Colonic mucosa (tissue), 4 donors: ENCODE measurements around the gene MUC5B. TPM values are rescaled to one million over a fixed set of nuclear protein-coding genes. Genes with fewer than 3 reads are reported as not detected.
"Not testable (repeated sequence)": the region's sequence is repeated elsewhere in the genome, so short reads cannot be mapped to it uniquely, and the experiment has no call there.

ENCODE experiments used
- DNase-seq: peaks from one replicate; pipeline ENCODE4 v3.0.0-alpha.2; 2020
- H3K27ac ChIP-seq: fragments of 200-600 bp; one replicate; pipeline ENCODE4 v1.8.0; 2021
- H3K27me3 ChIP-seq: fragments of 200-600 bp; one replicate; pipeline ENCODE4 v1.8.0; 2021
- H3K36me3 ChIP-seq: fragments of 200-600 bp; one replicate; pipeline ENCODE4 v1.8.0; 2021
- H3K4me1 ChIP-seq: fragments of 200-600 bp; one replicate; pipeline ENCODE4 v1.8.0; 2021; ENCODE audit warnings: mild to moderate bottlenecking
- H3K4me3 ChIP-seq: fragments of 200-600 bp; one replicate; pipeline ENCODE4 v1.8.0; 2021
- H3K9ac ChIP-seq, 2 donors: one replicate each; pipeline ENCODE4 v1.7.0; 2013; ENCODE audit warnings: control low read depth in 2 of 2, low read depth in 2 of 2, low read length in 2 of 2
- H3K9me3 ChIP-seq: fragments of 200-600 bp; one replicate; pipeline ENCODE4 v1.8.0; 2021
- intact Hi-C: fragments of 100-400 bp; cut with DNase I; formaldehyde crosslinking; loops from one replicate; pipeline ENCODE4 v1.14.1; 2022
- total RNA-seq, 2 donors: library from RNA; stranded (reverse); fragmentation: NEBNext Ultra II Directional in 1 of 2; extraction: Animal tissue kit (Norgen Biotek cat#: 25700) in 1 of 2; gene quantifications; one replicate each; pipeline ENCODE4 v1.2.1, GENCODE V29; 2021
- TF ChIP-seq, protein P1 (sequence below): fragments of 200-600 bp; IDR thresholded peaks from one replicate; pipeline ENCODE4 v1.8.0; 2022; ENCODE audit warnings: antibody characterized with exemption, mild to moderate bottlenecking
- donor health status: healthy.
- donor health status: DM: no; HTN: no; CAD: no.
- donor health status: DM: no; HTN: no; CAD: no.

The MUC5B gene
- total RNA-seq, 2 donors from 2014 or later: 285 to 655 TPM

DNA sequence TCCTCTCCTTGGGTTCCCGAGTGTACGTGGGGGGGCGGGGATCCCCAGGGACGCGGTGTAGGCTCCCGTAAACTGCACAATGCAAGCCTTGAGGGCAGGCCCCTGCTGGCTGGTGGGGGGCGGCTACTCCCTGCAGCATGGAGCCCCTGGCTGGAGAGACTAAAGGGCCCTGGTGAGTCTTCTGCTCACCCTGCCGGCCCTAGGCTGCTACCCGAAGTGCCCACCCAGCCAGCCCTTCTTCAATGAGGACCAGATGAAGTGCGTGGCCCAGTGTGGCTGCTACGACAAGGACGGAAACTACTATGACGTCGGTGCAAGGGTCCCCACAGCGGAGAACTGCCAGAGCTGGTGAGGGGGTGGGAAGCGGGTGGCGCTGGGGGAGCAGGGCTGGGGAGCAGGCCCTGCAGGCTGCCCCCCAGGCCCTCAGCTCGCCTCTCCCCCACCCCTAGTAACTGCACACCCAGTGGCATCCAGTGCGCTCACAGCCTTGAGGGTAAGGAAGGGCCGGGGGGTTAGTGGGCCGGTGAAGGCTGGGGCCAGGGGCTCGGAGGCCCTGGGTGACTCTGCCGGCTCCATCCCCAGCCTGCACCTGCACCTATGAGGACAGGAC lies 16.8 kb downstream of the MUC5B start:
- TF ChIP-seq, protein P1, sequence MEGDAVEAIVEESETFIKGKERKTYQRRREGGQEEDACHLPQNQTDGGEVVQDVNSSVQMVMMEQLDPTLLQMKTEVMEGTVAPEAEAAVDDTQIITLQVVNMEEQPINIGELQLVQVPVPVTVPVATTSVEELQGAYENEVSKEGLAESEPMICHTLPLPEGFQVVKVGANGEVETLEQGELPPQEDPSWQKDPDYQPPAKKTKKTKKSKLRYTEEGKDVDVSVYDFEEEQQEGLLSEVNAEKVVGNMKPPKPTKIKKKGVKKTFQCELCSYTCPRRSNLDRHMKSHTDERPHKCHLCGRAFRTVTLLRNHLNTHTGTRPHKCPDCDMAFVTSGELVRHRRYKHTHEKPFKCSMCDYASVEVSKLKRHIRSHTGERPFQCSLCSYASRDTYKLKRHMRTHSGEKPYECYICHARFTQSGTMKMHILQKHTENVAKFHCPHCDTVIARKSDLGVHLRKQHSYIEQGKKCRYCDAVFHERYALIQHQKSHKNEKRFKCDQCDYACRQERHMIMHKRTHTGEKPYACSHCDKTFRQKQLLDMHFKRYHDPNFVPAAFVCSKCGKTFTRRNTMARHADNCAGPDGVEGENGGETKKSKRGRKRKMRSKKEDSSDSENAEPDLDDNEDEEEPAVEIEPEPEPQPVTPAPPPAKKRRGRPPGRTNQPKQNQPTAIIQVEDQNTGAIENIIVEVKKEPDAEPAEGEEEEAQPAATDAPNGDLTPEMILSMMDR: no peak
- Histone ChIP-seq H3K9ac (no peak overlapping the region), H3K4me1 (peaks cover 4% of the 10 kb centered on the region), H3K27me3 (no peaks in the 10 kb centered on the region), H3K9me3 (no peaks in the 10 kb centered on the region), H3K36me3 (no peaks in the 10 kb centered on the region), H3K4me3 (no peak overlapping the region), H3K27ac (no peak overlapping the region)
- DNase-seq: no peak
- intact Hi-C loops: no loop called here

DNA sequence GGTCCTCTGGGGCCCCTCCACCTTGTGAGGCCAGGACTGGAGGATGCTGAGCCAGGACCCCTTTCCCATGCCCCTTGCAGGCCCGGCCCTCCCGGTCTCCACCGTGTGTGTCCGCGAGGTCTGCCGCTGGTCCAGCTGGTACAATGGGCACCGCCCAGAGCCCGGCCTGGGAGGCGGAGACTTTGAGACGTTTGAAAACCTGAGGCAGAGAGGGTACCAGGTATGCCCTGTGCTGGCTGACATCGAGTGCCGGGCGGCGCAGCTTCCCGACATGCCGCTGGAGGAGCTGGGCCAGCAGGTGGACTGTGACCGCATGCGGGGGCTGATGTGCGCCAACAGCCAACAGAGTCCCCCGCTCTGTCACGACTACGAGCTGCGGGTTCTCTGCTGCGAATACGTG lies 17.9 kb downstream of the MUC5B start:
- no peak overlapping the region for H3K9ac ChIP-seq
- H3K27ac ChIP-seq: no peak overlapping the region
- H3K4me3 ChIP-seq: no peak overlapping the region
- H3K27me3 ChIP-seq: no peaks in the 10 kb centered on the region
- no peaks in the 10 kb centered on the region for H3K9me3 ChIP-seq
- TF ChIP-seq, protein P1: no peak
- DNase-seq: no peak
- no peaks in the 10 kb centered on the region for H3K36me3 ChIP-seq
- intact Hi-C loops: no loop called here
- H3K4me1 ChIP-seq: peaks cover 4% of the 10 kb centered on the region

DNA sequence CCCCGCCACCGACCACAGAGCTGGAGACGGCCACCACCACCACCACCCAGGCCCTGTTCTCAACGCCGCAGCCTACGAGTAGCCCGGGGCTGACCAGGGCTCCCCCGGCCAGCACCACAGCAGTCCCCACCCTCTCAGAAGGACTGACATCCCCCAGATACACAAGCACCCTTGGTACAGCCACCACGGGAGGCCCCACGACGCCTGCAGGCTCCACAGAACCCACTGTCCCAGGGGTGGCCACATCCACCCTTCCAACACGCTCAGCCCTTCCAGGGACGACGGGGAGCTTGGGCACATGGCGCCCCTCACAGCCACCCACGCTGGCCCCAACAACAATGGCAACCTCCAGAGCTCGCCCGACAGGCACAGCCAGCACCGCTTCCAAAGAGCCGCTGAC lies 18.8 kb downstream of the MUC5B start:
- Histone ChIP-seq H3K9ac (no peak overlapping the region), H3K27ac (no peak overlapping the region), H3K27me3 (no peaks in the 10 kb centered on the region), H3K4me1 (no peaks in the 10 kb centered on the region), H3K9me3 (no peaks in the 10 kb centered on the region), H3K36me3 (no peaks in the 10 kb centered on the region), H3K4me3 (no peak overlapping the region)
- TF ChIP-seq, protein P1: no peak
- intact Hi-C loops: no loop called here
- DNase-seq: no peak

DNA sequence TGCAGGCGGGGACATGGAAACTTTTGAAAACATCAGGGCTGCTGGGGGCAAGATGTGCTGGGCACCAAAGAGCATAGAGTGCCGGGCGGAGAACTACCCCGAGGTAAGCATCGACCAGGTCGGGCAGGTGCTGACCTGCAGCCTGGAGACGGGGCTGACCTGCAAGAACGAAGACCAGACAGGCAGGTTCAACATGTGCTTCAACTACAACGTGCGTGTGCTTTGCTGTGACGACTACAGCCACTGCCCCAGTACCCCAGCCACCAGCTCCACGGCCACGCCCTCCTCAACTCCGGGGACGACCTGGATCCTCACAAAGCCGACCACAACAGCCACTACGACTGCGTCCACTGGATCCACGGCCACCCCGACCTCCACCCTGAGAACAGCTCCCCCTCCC lies 19.4 kb downstream of the MUC5B start:
- Histone ChIP-seq H3K36me3 (no peaks in the 10 kb centered on the region), H3K4me1 (no peaks in the 10 kb centered on the region), H3K27me3 (no peaks in the 10 kb centered on the region), H3K9me3 (no peaks in the 10 kb centered on the region), H3K9ac (no peak overlapping the region), H3K4me3 (no peak overlapping the region), H3K27ac (no peak overlapping the region)
- intact Hi-C loops: no loop called here
- TF ChIP-seq, protein P1: no peak
- DNase-seq: no peak

DNA sequence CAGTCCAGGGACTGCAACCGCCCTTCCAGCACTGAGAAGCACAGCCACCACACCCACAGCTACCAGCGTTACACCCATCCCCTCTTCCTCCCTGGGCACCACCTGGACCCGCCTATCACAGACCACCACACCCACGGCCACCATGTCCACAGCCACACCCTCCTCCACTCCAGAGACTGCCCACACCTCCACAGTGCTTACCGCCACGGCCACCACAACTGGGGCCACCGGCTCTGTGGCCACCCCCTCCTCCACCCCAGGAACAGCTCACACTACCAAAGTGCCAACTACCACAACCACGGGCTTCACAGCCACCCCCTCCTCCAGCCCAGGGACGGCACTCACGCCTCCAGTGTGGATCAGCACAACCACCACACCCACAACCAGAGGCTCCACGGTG lies 19.9 kb downstream of the MUC5B start:
- intact Hi-C loops, H3K36me3 ChIP-seq, H3K27me3 ChIP-seq: not testable (repeated sequence)

DNA sequence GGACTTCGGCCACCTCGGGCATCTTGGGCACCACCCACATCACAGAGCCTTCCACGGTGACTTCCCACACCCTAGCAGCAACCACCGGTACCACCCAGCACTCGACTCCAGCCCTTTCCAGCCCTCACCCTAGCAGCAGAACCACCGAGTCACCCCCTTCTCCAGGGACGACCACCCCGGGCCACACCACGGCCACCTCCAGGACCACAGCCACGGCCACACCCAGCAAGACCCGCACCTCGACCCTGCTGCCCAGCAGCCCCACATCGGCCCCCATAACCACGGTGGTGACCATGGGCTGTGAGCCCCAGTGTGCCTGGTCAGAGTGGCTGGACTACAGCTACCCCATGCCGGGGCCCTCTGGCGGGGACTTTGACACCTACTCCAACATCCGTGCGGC lies 20.7 kb downstream of the MUC5B start:
- H3K4me3 ChIP-seq, intact Hi-C loops, H3K27ac ChIP-seq, H3K9ac ChIP-seq, H3K4me1 ChIP-seq, DNase-seq, H3K36me3 ChIP-seq, H3K27me3 ChIP-seq, H3K9me3 ChIP-seq: not testable (repeated sequence)

More for the DNA sequence above, 19.9 kb downstream of the MUC5B start:
- not testable (repeated sequence) for H3K9me3 ChIP-seq, H3K27ac ChIP-seq, H3K4me3 ChIP-seq, H3K4me1 ChIP-seq, DNase-seq, H3K9ac ChIP-seq

DNA sequence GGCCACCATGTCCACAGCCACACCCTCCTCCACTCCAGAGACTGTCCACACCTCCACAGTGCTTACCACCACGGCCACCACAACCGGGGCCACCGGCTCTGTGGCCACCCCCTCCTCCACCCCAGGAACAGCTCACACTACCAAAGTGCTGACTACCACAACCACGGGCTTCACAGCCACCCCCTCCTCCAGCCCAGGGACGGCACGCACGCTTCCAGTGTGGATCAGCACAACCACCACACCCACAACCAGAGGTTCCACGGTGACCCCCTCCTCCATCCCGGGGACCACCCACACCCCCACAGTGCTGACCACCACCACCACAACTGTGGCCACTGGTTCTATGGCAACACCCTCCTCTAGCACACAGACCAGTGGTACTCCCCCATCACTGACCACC lies 21.7 kb downstream of the MUC5B start:
- DNase-seq, H3K9me3 ChIP-seq, H3K27me3 ChIP-seq, intact Hi-C loops, H3K4me1 ChIP-seq, H3K4me3 ChIP-seq, H3K36me3 ChIP-seq, H3K9ac ChIP-seq, H3K27ac ChIP-seq: not testable (repeated sequence)

DNA sequence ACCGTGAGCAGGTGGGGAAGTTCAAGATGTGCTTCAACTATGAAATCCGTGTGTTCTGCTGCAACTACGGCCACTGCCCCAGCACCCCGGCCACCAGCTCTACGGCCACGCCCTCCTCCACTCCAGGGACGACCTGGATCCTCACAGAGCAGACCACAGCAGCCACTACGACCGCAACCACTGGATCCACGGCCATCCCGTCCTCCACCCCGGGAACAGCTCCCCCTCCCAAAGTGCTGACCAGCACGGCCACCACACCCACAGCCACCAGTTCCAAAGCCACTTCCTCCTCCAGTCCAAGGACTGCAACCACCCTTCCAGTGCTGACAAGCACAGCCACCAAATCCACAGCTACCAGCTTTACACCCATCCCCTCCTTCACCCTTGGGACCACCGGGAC lies 22.9 kb downstream of the MUC5B start:
- H3K27ac ChIP-seq, H3K9ac ChIP-seq, H3K9me3 ChIP-seq, H3K27me3 ChIP-seq, H3K4me3 ChIP-seq, DNase-seq, H3K4me1 ChIP-seq, H3K36me3 ChIP-seq, intact Hi-C loops: not testable (repeated sequence)

DNA sequence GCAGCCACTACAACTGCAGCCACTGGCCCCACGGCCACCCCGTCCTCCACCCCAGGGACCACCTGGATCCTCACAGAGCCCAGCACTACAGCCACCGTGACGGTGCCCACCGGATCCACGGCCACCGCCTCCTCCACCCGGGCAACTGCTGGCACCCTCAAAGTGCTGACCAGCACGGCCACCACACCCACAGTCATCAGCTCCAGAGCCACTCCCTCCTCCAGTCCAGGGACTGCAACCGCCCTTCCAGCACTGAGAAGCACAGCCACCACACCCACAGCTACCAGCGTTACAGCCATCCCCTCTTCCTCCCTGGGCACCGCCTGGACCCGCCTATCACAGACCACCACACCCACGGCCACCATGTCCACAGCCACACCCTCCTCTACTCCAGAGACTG lies 23.4 kb downstream of the MUC5B start:
- H3K4me3 ChIP-seq, H3K9ac ChIP-seq, H3K27me3 ChIP-seq, H3K27ac ChIP-seq, H3K4me1 ChIP-seq, intact Hi-C loops, H3K36me3 ChIP-seq, H3K9me3 ChIP-seq: not testable (repeated sequence)
- peak; percentile 69 for DNase-seq

DNA sequence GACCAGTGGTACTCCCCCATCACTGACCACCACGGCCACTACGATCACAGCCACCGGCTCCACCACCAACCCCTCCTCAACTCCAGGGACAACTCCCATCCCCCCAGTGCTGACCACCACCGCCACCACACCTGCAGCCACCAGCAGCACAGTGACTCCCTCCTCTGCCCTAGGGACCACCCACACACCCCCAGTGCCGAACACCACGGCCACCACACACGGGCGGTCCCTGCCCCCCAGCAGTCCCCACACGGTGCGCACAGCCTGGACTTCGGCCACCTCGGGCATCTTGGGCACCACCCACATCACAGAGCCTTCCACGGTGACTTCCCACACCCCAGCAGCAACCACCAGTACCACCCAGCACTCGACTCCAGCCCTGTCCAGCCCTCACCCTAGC lies 24.2 kb downstream of the MUC5B start:
- H3K9ac ChIP-seq, DNase-seq, intact Hi-C loops, H3K4me3 ChIP-seq, H3K36me3 ChIP-seq, H3K4me1 ChIP-seq, H3K9me3 ChIP-seq, H3K27ac ChIP-seq, H3K27me3 ChIP-seq: not testable (repeated sequence)
